Right ventricle myocardium inferior (tissue), 1 donor: Measurements from ENCODE around the gene GPR150. TPM values are rescaled to one million over a fixed set of nuclear protein-coding genes. Genes with fewer than 3 reads are reported as not detected.

Experiments
- ATAC-seq: fragments of 200-7000 bp; cut with Tn5 transposase; one replicate; pipeline ENCODE4 v1.9.1; 2020; ENCODE audit warnings: mild to moderate bottlenecking, moderate library complexity
- DNase-seq: peaks from one replicate; pipeline ENCODE4 v3.0.0; 2021; ENCODE audit errors: missing footprints
- intact Hi-C: fragments of 100-400 bp; cut with DNase I; formaldehyde crosslinking; loops from one replicate; pipeline ENCODE4 v1.11.0; 2022
- total RNA-seq: library from RNA; stranded (reverse); fragmentation: NEBNext Ultra II Directional; extraction: Animal tissue kit (Norgen Biotek cat#: 25700); gene quantifications from one replicate; pipeline ENCODE4 v1.2.1, GENCODE V29; 2021
- donor health status: DM: no; HTN: yes; CAD: no; lungs with severe emphysema.

GPR150 gene
- total RNA-seq, 1 donor from 2014 or later, result not detected

DNA sequence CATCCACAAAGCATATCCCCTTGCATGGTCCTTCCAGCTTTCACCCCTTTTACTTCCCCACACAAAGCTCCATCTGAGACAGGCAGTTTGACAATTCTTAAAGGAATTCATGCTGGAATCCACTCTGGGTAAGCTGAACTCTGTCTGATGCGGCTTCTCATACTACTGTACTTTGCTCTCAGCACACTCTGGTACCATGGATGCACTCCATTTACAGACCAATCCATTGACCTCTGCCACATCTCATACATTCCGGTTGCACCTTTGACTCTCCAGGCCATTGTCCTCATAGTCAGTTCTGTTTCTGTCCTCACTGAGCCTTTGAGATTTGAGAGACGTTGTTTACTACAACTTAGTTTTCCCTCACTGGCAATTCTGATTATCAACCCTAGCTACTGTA, 50.7 kb downstream of the GPR150 start:
- intact Hi-C loops, result no loop called here
- DNase-seq, result no peak
- no peak for ATAC-seq

Other genes with a start within 250 kb of the GPR150 start
- gene FAM81B, start 228.7 kb upstream of the GPR150 start, total RNA-seq, result 6.4 TPM
- 58.4 TPM for gene SKIC3, start 65.1 kb upstream of the GPR150 start, total RNA-seq
- 4.7 TPM for gene ARSK, start 65.0 kb upstream of the GPR150 start, total RNA-seq
- gene RFESD, start 26.7 kb downstream of the GPR150 start, total RNA-seq, result 3.0 TPM
- not detected for gene SPATA9, start 62.9 kb downstream of the GPR150 start, total RNA-seq
- gene RHOBTB3, start 111.2 kb downstream of the GPR150 start, total RNA-seq, result 76.5 TPM
- gene GLRX, start 202.6 kb downstream of the GPR150 start, total RNA-seq, result 111 TPM